Gastroesophageal sphincter (tissue), 4 donors: ENCODE results near the gene SAP30L. TPM values are rescaled to one million over a fixed set of nuclear protein-coding genes. Genes with fewer than 3 reads are reported as not detected.

Experiments used
- ATAC-seq: fragments of 150-250 bp; one replicate; pipeline ENCODE4 v1.9.1; 2016; ENCODE audit warnings: mild to moderate bottlenecking, moderate library complexity
- H3K27ac ChIP-seq, 4 donors: fragments of 200-600 bp; sonication (generic) in 3 of 4; 1 replicate in 3 of 4; 2 replicates in 1 of 4; pipeline ENCODE4 v1.5.1; 2016 to 2019
- H3K27me3 ChIP-seq: fragments of 200-600 bp; sonication (generic); one replicate; pipeline ENCODE4 v1.5.1; 2019
- H3K36me3 ChIP-seq, 2 donors: fragments of 200-600 bp; sonication (generic); one replicate each; pipeline ENCODE4 v1.5.1; 2019; ENCODE audit warnings: control low read depth in 1 of 2
- H3K4me1 ChIP-seq, 3 donors: fragments of 200-600 bp; sonication (generic); 1 replicate in 2 of 3; 2 replicates in 1 of 3; pipeline ENCODE4 v1.5.1; 2016 to 2019; ENCODE audit warnings: control low read depth in 2 of 3
- H3K4me3 ChIP-seq, 2 donors: fragments of 200-600 bp; sonication (generic); one replicate each; pipeline ENCODE4 v1.5.1; 2019; ENCODE audit warnings: mild to moderate bottlenecking in 1 of 2, moderate library complexity in 1 of 2
- H3K9me3 ChIP-seq, 3 donors: fragments of 200-600 bp; sonication (generic); one replicate each; pipeline ENCODE4 v1.5.1; 2017 to 2019; ENCODE audit warnings: control low read depth in 2 of 3
- EP300 ChIP-seq: sonication (generic); formaldehyde crosslinking; IDR thresholded peaks from one replicate; pipeline ENCODE4 v1.6.1; 2017; ENCODE audit warnings: antibody characterized with exemption, mild to moderate bottlenecking
- POLR2A ChIP-seq, 2 donors: fragments of 450-650 bp; IDR thresholded peaks; one replicate each; pipeline ENCODE4 v1.6.1; 2017; ENCODE audit warnings: antibody characterized with exemption in 2 of 2, mild to moderate bottlenecking in 2 of 2, moderate library complexity in 1 of 2
- POLR2AphosphoS5 ChIP-seq: sonication (generic); formaldehyde crosslinking; IDR thresholded peaks from one replicate; pipeline ENCODE4 v1.6.1; 2017; ENCODE audit warnings: antibody characterized with exemption
- WGBS, 2 donors: methylation state at CpG; one replicate each; pipeline ENCODE4 v1.1.5; 2018; ENCODE audit warnings: low coverage in 1 of 2; 5-methylcytosine and 5-hydroxymethylcytosine counted together
- total RNA-seq, 4 donors: library from RNA; depleted of rRNA; stranded (reverse); fragments of >200 nt; gene quantifications; one replicate each; pipeline ENCODE4 v1.1.0, GENCODE V29; 2016
- TF ChIP-seq, protein P1 (sequence below), 4 experiments: fragments of 200-600 bp in 2 of 4; fragments of 450-650 bp in 2 of 4; sonication (generic) in 1 of 4; IDR thresholded peaks; one replicate each; pipeline ENCODE4 v1.5.1; 2017 to 2019; ENCODE audit warnings: antibody characterized with exemption in 4 of 4, mild to moderate bottlenecking in 2 of 4, moderate library complexity in 2 of 4

Gene SAP30L
- total RNA-seq, 4 donors from 2014 or later: 37.4 to 88.3 (median 68.8) TPM

DNA sequence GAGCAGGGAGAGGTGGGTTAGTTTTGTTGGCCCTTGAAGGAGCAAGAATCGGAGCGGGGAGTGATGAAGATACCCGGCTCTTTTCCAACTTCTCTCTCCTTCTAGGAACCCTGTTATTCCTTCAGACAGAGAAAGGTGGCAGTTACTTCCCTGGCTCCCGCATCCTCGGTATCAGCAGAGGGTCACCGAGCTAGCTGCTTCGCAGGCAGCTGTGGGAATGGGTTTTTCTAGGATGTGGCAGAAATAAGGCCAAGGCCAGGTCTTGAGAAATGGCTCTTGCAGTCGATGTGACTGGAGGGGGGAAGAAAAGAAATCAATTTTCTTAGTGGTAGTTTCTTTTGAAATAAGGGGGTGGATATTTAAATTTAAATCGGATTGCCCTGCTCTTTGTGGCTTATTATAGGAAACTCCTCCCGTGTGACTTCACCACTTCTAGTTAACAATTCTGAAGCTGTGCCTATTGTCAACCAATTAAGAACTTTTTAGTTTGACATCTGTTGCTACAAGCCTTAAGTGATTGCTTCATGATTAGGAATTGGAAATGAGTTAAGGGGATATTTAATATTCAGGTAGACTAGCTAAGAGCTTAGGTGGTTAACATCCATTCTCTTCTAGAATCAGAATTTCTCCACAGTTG lies 1.4 kb downstream of the SAP30L start:
- WGBS, 2 donors: 0 to 2% methylated on average over 6 to 10 of the region's 10 CpGs
- Histone ChIP-seq H3K4me1 (peaks cover 0 to 47% (median 7%) of the 10 kb centered on the region in 3 donors), H3K4me3 (peak overlapping the region; percentile 75 to 98), H3K27ac (peak overlapping the region in 3 of 4 donors; percentile 86 to 95 (median 91)), H3K27me3 (no peaks in the 10 kb centered on the region), H3K36me3 (peaks cover 0 to 30% of the 10 kb centered on the region in 2 donors), H3K9me3 (no peaks in the 10 kb centered on the region)
- TF ChIP-seq POLR2AphosphoS5 (no peak), POLR2A (IDR thresholded peaks at IDR 0.05) (no peak), EP300 (no peak)
- TF ChIP-seq, protein P1, sequence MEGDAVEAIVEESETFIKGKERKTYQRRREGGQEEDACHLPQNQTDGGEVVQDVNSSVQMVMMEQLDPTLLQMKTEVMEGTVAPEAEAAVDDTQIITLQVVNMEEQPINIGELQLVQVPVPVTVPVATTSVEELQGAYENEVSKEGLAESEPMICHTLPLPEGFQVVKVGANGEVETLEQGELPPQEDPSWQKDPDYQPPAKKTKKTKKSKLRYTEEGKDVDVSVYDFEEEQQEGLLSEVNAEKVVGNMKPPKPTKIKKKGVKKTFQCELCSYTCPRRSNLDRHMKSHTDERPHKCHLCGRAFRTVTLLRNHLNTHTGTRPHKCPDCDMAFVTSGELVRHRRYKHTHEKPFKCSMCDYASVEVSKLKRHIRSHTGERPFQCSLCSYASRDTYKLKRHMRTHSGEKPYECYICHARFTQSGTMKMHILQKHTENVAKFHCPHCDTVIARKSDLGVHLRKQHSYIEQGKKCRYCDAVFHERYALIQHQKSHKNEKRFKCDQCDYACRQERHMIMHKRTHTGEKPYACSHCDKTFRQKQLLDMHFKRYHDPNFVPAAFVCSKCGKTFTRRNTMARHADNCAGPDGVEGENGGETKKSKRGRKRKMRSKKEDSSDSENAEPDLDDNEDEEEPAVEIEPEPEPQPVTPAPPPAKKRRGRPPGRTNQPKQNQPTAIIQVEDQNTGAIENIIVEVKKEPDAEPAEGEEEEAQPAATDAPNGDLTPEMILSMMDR (IDR thresholded peaks at IDR 0.05): no peak
- ATAC-seq: no peak

DNA sequence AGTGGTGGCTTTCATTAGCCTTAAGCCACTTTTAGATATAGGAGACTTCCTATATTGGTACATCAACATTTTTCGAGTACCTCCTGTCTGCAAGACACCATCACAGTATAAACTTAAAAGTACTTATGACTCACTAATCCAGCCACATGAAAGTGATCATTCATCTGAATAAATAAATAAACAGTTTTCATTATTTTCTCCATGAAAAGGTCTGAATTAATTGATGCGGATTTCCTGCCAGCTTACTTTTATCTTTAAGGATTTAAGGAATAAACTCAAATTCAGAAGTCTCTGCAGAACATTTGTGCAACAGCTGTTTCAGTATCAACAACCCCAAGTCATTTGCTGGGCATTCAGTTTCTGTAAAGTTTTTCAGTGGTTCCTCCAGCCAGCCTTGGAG lies 4.0 kb downstream of the SAP30L start:
- peaks cover 0 to 47% of the 10 kb centered on the region in 2 donors for H3K36me3 ChIP-seq

DNA sequence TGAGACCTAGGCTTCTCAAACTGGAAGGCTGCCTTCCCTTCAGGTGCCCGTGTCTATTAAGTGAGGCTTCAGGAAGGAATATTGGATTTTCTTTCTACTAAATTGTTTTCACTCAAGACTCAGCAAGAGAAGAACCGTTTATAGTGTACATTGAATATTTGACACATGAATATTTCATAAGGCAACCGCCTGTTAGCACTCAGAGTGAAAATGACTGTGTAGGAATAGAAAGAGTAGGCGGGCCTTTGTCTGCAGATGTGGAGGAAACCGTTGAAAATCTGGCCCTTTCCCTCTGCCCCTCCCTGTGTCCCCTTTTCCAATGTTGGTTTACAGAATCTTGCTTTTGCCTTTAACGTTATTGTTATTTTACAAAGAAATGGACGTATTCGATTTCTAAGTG lies 6.2 kb downstream of the SAP30L start:
- no peaks in the 10 kb centered on the region for H3K9me3 ChIP-seq
- no peak for ATAC-seq
- no peak overlapping the region for H3K27ac ChIP-seq
- TF ChIP-seq EP300 (no peak), POLR2AphosphoS5 (no peak), POLR2A (IDR thresholded peaks at IDR 0.05) (no peak)
- TF ChIP-seq, protein P1 (IDR thresholded peaks at IDR 0.05): no peak
- H3K27me3 ChIP-seq: no peaks in the 10 kb centered on the region
- H3K36me3 ChIP-seq: peaks cover 0 to 69% of the 10 kb centered on the region in 2 donors
- peaks cover 0 to 32% (median 7%) of the 10 kb centered on the region in 3 donors for H3K4me1 ChIP-seq
- no peak overlapping the region for H3K4me3 ChIP-seq
- 66 to 87% methylated on average over 5 to 8 of the region's 8 CpGs for WGBS, 2 donors

More for the DNA sequence above, 4.0 kb downstream of the SAP30L start:
- Histone ChIP-seq H3K4me3 (no peak overlapping the region), H3K27me3 (no peaks in the 10 kb centered on the region), H3K27ac (no peak overlapping the region), H3K4me1 (peaks cover 0 to 39% (median 7%) of the 10 kb centered on the region in 3 donors), H3K9me3 (no peaks in the 10 kb centered on the region)
- 75% methylated on average over 2 of the region's 2 CpGs for WGBS, 2 donors
- TF ChIP-seq, protein P1 (IDR thresholded peaks at IDR 0.05): no peak
- TF ChIP-seq EP300 (no peak), POLR2A (IDR thresholded peaks at IDR 0.05) (no peak)
- ATAC-seq: no peak

DNA sequence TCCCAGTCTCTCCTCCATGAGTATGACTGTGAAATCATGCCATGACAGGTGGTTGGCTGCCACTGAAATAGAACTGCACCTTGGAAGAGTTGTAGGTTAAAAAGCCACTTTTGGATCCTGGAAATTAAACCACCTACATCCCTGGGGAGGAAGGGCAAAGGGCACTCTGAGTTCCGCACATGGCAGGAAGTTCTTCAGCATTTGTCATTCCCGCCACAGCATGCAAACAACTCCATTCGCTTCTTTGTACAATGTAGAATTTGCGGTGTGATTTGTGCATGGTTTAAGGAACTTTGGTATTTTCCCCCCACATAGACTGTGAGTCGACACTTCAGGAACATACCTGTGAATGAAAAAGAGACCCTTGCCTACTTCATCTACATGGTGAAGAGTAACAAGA lies 9.8 kb downstream of the SAP30L start:
- H3K36me3 ChIP-seq: peaks cover 0 to 100% of the 10 kb centered on the region in 2 donors
- H3K9me3 ChIP-seq: no peaks in the 10 kb centered on the region
- H3K27me3 ChIP-seq: no peaks in the 10 kb centered on the region
- no peaks in the 10 kb centered on the region for H3K4me1 ChIP-seq
- H3K4me3 ChIP-seq: no peak overlapping the region
- TF ChIP-seq, protein P1 (IDR thresholded peaks at IDR 0.05): no peak
- no peak for TF ChIP-seq EP300
- no peak for TF ChIP-seq POLR2A (IDR thresholded peaks at IDR 0.05)
- no peak for TF ChIP-seq POLR2AphosphoS5
- no peak overlapping the region for H3K27ac ChIP-seq
- ATAC-seq: no peak
- WGBS, 2 donors: 94 to 100% methylated on average over 1 to 3 of the region's 5 CpGs

DNA sequence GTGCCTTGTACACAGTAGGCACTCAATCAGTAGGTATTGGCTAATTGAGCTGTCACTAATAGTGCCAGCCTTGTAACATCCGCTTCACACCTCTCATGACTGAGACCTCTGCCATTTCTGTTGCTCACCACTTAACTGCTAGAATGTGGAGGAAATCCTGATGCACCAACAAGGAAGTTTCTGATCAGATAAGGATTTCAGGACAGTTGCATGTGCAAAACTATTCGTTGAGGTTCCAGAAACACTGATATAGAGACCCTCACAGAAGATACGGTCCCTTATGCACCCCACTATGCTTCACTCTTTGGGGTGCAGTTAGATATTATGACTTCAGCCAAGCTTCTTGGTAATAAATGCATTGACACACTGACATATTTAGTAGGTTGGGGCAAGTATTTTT lies 10.7 kb downstream of the SAP30L start:
- Histone ChIP-seq H3K4me1 (no peaks in the 10 kb centered on the region), H3K9me3 (no peaks in the 10 kb centered on the region), H3K27ac (no peak overlapping the region), H3K4me3 (no peak overlapping the region), H3K27me3 (no peaks in the 10 kb centered on the region), H3K36me3 (peaks cover 0 to 98% of the 10 kb centered on the region in 2 donors)
- TF ChIP-seq, protein P1 (IDR thresholded peaks at IDR 0.05): no peak
- no peak for TF ChIP-seq EP300
- no peak for TF ChIP-seq POLR2AphosphoS5
- TF ChIP-seq POLR2A (IDR thresholded peaks at IDR 0.05): no peak
- no peak for ATAC-seq
- 81 to 83% methylated on average over 2 to 3 of the region's 3 CpGs for WGBS, 2 donors
